Activated CD8-positive, alpha-beta memory T cell treated with anti-CD3 and anti-CD28 coated beads, Interleukin-2, amount 50 U/mL, for 48 hours (primary cell): Measurements from ENCODE around the gene FAM20C.
"Not testable (repeated sequence)": the region's sequence is repeated elsewhere in the genome, so short reads cannot be mapped to it uniquely, and the experiment has no call there.

Experiments used
- DNase-seq: peaks from one replicate; pipeline ENCODE4 v3.0.0-alpha.2; 2020

Gene FAM20C

DNA sequence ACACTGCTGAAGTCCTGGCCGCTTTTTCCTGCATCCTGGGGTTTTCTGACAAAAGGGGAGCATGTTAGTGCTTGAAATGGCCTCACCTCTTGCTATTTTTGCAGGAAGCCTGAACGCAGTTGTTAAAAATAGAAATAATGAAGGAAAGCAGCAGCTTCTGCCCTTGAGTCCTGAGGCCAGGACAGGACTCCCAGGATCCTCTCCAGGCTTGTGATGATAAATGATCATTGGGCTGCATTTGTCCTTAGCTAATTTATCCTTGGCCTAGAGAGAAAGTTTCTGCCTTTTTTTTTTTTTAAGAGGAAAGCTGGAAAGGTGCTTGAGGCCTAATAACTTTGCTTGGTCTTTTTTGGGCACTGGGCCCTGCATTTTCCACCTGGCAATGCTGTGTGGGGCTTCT, 17.7 kb upstream of the FAM20C start:
- no peak for DNase-seq

DNA sequence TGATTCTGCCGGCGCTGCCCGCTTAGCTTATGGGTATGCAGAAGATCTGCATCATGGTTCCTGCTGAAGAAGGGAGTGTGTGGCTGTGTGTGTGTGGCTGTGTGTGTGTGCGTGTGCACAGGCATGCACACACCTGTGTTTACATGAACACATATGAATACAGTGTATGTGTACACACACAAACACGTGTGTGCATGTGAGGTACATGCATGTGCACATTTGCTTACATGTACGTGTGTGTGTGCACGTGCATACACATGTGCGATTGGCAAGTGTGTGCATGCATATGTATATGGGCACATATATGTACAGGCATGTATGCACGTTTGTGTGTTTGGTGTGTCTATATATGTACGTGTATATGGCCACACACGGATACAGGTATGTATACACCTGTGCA, 16.4 kb upstream of the FAM20C start:
- DNase-seq = no peak

DNA sequence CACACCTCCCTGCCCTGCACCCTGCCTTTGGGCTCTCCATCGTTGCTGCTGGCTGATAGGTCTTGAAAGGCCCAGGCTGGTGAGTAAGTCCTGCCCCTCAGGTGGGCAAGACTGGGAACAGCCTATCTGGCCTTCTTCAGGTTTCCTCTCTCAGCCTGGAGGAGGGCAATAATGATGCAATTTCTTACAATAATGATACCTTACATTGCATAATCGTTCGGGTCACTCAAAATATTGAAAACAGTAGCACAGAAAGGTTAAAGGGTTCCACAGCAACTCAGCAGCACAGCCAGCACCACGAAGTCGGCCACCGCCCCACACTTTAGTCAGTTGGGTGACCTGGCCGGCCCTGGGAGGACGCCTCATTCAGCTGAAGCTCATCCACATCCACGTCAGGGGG, 16.0 kb upstream of the FAM20C start:
- DNase-seq = no peak

DNA sequence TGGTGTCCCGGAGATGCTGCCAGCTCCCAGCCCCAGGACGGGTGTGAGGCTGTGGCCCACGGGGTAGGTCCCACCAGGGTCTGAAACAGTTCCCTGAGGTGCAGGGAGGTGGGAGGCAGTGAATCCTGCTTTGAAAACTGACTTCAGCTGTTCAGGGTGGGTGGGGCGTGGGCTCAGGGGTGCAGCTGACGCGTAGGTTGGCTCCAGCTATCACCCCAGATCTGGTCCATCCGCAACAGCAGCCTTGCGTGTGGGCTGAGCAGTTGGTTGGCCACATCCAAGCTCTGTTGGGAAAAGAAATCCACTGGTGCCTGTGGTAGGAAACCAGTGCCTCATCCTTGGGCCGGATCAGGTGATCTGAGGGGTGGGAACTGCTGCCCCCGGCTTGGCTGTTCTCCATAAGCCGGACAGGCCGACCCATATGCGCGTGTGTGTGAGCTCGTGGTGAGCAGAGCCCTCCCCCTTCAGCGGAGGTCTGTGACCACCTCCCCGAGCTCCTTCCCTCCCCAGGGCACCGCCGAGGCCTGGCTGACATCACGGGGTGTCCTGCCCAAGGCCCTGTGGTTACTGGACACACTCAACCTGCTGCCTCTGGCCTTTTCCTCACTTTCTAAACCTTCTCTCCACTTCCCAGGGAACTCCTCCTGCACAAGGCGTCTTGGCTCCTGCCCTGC, 15.4 kb upstream of the FAM20C start:
- DNase-seq = no peak

DNA sequence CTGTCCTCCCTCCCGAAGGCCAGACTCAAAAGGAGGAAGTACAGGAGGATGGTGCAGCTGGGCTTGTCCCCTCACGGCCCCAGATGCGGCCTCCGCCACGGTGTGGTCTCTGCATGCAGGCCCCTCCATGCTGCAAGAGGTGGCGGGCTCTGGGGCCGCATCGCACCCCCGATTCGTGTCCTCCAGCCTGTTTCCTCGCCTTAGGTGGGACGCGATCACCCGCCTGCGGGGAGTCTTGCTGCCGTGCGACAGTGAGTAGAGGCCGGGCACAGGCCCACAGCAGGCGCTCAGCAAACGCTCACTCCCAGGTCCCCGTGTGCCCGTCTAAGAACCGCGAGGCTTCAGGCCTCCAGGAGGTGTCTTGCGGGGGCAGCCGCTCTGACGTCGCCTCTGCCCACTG, 13.9 kb upstream of the FAM20C start:
- no peak for DNase-seq

DNA sequence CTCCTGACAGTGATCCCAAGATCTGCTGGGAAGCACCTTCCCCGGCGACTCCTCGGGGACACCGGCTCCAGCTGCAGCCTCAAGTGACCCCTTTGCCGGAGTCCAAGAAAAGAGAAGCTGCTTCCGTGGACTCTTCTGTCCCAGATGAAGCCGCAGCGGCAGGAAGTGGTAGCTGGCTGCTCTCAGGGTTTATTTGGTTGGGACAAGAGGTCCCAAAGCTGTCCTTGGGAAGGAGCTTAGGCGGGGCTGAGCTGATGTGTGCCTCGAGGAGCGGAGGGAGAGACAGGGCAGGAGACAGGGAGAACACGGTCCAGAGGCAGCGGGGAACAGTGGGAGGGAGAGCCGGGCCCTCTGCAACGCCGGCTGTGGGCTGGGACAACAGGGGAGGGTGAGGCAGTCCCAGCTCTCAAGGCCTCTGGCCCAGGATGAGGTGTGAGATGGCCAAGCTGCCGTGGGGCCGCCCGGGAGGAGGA, 13.1 kb upstream of the FAM20C start:
- no peak for DNase-seq

DNA sequence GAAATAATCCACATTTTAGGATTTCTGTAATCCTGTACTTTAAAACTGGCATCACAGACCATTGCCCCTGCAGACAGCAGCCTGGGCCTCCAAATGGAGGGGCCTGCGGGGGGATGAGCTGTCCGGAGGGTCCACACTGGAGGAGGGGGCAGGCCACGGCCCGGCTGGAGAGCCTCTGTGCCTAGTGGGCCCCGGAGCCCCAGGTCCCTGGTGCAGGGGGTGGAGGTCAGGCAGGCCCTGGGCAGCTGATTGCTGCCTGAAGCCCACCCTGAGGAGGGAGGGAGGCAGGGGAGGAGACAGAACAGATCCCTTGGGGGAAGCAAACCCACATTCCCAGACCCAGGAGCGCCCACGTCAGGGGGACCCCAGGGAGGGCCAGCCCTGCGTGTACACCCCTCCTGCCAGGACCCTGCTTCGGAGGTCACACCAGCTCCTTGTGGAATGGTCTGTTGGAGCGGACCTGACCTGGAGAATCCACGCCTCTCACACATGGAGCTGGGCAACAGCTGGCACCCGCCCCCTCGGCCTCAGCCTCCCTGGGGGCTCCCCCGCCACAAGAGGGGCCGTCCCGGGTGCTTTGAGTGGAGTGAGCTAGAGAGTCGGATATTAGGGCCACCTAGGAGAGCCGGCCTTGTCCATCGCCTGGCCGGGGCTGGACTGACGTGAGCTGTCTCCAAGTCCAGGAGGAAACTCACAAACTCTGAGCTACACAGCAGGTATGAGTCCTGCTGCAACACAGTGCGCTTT, 12.2 kb upstream of the FAM20C start:
- DNase-seq = no peak

DNA sequence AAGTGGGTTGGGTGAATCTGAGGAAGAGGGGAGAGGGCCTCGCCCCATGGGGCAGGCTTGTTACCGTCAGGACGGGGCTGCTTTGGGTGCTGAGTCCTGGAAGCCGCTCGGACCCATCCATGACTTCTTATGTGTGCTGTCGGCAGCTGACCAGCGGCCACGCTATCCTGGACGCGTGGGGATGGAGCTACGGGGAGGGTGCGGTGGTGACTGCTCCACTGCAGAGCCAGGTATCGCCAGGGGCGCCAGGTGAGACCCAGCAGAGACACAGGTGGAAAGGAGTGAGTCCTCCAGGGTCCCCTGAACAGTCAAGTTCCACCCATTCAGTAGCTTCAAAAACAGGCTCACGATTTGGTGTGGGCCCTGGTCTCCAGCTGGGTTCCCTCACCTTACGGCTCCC, 10.6 kb upstream of the FAM20C start:
- DNase-seq = no peak

DNA sequence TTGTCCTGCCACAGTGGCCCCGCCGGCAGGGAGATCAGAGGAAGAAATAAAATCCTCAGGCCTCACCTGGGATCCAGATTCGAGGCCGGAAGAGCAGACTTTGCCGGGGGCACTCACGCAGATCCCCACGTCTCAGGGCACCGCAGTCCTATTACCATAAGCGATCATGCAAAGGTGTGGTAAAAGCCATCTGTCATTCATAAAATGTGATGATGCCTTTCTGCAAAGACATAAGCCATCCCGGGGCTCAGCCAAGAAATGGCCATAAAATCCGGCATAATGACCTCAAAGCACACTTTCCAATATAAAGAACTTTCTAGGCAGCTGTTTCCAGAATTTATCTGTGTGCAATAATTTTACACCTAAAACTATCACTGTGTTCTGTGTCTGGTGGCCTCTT, 9.9 kb upstream of the FAM20C start:
- DNase-seq = not testable (repeated sequence)

DNA sequence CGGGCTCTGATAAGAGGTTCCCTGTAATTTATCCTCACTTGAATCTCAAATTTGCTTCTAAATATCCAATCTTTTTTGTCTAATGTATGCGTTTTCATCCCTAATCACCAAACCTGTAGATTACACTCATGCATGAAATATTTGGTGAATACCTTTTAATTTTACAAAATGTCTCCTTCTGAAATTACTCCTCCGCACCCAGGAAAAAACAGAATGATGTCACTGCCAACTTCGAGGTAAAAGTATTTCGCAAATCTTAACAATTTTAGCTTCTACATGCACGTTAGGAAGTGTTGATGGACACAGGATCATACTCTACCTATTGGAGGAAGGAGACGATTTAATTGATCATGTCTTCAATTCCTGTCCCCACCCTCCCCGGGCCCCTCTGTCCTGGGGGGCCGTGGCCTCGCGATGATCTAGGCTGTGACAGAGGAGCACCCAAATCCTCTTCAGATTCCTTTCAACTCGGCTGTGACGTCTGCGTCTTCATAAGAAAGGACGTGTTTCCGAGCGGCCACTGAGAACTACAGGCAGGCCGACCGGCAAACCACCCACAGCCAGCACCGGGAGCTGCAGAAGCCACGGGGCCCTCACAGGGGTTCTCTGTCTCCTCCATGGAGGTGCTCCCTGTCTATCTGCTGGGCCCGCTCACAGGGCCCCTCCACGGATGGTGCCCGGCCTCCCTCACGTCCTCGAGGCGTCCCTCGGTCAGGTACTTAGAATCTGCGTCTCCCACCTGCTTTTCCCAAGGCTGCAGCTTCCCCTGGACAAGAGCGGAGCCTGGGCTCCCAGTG, 8.7 kb upstream of the FAM20C start:
- DNase-seq = no peak

DNA sequence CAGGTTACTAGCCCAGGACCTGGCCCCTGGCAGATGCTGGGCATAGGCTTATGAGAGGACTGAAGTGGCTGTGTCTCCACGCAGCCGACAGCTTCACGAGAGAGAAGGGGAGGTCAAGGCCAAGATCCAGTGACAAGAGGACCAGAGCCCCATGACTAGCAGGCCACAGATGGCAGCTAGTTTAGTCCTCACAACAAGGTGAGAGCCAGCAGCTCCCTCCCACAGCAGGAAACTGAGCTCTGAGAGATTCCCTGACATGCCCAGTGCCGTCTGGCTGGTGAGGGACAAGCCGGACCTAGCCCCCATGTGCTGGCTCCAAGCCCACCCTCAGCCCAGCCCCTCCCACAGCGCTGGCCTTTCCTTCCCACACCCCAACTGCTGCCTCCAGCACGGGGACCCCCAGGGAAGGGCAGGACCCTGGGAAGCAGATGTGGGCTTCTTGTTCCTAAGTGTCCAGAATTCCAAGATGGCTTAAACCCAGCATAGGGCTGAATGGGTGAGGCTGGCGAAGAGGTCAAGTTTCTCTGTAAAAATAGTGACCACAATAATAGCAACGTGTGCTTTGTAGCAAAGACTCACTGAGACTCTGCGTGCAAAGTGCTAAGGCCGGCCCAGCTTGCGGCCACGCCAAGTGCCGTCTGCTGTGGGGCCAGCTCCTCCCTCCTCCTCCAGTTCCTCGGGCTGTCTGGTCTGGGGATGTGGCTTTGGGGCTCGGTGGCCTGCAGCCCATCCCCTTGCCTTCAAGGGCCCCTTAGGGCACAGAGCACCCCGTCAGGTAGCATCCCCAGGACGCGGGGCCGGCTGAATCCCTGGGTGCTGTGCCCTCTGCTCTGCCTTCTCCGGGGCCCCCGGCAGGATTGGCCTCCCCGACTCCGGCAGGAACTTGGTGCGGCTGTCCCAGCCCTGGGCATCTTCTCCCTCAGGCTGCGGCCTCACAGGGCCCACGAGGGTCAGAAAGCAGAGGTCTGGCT, 7.8 kb upstream of the FAM20C start:
- no peak for DNase-seq

DNA sequence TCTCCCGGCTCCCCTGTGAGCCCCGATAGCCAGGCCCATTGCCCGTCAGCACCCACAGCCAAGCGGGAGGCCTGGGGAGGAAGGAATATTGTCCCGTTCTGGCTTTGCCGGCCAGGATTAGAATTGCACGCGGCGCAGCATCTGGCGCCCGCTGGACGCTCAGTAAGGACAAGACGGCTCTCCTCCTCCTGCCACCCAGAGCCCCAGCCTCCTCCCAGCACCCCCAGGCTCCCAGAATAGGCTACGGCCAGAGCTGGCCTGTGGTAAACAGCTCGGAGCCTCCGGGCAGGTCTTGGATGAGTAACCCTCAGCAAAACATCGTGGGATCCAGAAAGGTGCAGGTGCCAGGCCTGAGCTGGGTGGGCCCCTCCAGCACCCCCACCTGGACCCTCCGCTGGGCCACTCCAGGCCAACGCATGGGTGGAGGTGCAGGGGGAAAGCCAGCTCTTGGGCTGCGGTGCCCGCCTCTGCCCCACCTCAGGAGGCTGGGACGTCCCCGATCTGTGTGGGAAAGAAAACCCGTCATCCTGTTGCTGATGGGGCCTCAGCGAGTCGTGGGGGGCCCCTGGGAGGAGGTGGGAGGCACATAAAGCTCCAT, 5.8 kb upstream of the FAM20C start:
- DNase-seq = no peak

DNA sequence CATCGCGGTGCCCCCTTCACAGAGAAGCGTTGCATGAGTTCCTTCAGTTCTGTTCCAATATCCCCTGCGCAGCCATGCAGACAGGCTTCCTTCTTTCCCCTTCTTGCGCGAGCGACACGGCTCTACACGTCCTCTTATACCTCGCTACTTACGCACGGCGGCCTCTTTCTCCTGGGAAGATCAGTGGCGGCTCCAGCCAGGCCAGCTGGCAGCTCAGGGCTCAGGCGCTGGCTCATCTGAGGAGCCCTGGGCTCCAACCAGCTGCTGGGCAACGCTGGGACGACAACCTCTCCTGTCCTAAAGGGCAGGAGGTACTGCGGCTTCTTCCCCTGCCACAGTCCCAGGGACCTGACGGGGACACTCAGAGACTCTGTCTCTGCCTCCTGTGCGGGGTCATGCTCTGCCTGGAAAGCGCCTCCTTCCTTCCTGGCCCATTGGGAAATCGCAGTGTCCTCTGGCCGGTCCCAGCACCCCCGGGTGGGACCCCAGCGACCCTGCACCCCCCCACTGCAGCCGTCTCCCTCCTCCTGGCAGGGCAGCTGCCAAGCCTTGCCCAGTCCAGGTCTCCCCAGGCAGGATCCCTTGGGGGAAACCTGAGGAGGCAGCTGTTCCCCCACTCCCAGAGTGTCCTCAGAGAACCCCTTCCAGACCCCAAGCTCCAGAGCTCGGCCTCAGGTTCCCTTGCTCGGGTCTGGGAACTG, 5.0 kb upstream of the FAM20C start:
- no peak for DNase-seq

DNA sequence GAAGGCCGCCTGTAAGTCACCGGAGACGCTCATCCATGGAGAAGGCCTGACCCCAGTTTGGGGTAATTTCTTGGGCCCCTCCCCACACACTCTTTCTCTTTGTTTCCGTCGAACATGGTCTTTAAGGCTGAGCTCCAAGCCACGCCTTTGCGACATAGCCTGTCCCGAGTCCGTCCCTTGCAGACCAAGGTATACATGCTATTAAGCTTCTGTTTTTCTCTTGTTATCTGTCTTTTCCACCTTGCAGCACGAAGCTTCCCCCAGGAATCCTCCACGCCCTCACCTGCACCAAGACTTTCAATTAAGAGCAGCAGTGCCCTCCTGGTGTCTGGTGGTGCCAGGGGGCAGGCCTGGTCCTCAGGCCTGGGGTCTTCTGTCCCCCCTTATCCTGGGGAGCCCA, 4.2 kb upstream of the FAM20C start:
- DNase-seq = no peak

DNA sequence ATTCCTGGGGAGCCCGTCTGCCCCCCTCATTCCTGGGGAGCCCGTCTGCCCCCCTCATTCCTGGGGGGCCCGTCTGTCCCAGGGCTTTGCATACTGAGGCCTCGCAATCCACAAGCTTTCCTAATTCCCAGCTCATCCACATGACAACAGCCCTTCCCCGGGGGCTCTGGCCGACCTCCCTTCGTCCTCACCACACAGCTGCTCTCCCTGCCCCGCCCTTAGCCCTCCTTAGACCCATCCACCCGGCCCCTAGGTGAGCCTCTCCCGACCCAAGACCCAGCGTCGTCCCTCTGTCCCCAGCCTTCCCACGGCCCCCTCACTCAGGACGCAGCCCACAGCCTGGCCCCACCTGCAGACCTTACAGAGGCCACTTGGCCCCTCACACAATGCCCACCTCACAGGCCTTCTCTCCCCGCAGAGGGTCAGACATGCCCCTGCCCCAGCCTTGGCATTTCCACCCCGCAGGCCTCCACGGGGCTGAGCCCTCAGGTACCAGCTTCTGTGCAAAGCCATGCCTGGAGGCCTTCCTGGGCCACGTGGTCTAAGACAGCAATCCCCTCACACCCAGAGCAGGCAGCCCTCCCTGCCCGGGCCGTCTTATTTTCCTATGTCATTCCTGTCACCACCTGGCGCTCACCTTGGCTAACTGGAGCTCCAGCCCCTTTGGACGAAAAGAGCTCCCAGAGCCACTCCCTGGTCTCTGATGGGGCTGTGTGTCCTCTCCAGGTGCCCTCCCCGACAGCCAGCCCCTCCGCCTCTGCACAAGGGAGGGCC, 3.5 kb upstream of the FAM20C start:
- no peak for DNase-seq

DNA sequence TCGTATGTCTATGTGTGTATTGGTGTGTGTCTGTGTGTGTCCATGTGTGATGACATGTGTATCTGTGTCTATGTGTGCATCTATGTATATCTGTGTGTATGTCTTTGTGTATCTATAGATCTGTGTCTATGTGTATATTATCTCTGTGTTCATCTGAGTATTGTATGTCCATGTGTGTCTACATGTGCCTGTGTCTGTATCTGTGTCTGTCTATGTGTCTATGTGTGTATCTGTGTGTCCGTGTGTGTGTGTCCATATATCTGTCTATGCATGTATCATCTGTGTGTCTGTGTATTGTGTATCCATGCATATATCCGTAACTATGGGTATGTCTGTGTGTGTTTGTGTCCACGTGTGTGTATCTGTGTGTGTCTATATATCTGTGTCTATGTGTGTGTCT, 2.7 kb upstream of the FAM20C start:
- DNase-seq = no peak

DNA sequence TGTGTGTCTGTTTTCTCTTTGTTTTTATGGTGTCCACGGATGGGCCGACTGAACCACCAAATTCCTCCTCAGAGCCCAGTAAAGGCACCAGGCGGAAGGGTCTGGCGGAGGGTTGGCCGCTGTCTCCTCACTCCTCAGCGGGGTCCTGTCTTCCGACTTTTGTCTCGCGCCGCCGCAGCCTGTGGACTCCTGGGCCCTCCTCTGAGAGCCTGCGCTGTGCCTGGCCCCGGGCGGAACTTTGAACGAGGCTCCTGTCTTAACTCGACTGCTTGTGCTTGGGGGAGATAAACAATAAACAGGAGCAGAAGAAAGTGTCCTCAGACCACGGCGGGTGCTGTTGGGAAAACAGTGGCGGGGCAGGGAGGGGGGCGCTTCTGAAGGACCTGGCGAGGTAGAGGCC, 2.2 kb upstream of the FAM20C start:
- no peak for DNase-seq

DNA sequence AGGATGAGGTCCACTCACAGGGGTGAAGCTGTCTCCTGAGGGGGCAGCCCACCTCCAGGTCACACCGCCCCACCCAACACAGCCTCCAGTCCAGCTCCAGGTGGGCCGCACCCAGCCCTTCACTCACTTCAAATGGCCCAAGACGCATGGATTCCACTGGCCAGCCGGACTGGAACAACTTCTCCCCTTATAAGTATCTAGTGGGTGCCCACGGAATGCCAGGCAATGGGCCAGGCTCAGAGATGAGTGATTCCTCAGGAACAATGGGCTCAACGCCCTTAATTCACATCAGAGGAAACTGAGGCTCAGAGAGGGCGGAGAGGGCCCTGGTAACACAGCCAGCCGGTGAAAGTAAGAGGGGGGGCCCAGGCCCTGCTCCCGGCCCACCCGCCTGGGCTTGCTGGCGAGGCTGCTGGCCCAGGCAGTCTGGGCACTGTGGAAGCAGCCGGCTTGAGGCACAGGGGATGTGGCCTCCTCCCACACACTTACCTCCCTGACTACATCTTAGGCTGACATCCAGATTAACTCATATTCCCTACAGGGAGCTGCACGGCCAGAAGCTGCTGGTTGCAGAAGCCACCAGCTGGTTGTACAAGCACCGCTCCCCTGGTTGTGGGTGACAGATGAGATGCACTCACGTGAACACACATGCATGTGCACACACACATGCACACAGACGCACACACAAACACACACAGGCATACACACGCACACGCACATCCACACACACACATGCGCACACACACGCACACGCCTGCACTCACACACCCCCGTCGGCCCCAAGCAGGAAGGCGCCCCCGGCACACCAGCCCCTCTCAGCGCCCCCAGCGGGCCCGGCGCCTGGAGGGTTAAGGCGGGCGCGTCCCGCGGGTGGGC, 1.0 kb upstream of the FAM20C start:
- DNase-seq = no peak

DNA sequence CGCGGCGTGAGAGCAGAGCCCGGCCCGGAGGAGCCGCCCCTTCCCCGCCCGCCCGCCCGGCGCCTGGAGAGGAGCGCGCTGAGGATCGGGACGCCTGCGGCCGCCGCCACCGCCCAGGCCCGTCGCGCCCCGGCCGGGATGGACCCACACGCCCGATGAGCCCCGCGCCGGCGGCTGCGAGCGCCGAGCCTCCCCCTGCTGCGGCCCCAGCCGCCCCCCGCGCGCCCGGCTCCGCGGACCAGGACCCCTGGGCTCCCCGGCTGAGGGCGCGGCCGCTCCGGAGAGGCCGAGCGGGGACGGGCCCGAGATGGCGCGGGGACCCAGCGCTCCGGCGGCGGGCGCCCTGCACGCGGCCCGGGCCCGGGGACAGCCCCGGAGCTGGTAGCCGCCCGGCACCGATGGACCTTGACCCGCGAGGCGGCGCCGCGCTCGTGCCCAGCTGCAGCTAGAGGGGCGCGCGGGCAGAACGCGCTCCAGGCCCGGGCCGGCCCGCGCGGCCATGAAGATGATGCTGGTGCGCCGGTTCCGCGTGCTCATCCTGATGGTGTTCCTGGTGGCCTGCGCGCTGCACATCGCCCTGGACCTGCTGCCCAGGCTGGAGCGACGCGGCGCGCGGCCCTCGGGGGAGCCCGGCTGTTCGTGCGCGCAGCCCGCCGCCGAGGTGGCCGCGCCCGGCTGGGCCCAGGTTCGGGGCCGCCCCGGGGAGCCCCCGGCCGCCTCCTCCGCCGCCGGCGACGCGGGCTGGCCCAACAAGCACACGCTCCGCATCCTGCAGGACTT, 520 bp downstream of the FAM20C start:
- no peak for DNase-seq
